ENCODE data around the gene WDR70.

WDR70 gene

DNA sequence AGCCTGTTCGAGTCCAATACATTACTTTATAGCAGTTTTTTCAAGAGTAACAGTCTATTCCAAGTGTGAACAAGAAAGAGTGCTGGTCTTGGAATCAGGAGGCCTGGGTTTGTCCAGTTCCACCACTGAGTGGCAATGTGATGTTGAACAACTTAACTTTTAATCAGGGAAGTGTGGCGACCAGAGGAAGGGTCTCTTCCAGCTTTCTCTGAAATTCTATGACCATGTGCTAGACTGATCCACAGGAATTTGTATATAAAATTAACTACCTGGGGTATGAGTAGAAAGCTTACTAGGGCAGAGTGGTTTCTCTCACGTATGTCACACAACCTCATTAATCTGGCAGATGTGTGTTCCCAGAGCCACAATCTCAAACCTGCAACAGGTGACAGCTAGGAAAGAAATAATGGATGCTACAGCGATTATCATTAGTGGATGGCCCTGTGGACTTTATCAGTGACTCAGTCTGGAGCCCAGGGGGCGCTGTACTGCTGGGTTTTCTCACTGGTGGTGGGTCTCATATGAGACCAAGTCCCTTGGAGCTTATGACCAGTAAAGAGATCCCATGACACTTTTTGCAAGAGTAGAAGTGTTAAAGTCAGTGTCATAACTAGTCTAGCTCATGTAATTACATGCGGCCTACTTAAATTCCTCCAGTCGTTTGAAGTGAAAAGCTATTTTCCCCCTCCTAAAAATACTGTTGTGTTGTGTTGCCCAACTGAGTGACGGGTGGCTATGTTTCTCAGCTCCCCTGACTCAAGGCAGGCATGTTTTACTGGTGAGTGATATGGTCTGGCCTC is 344.2 kb downstream of the WDR70 start:
- no peak for DNase-seq (ENCODE audit: low spot score)

DNA sequence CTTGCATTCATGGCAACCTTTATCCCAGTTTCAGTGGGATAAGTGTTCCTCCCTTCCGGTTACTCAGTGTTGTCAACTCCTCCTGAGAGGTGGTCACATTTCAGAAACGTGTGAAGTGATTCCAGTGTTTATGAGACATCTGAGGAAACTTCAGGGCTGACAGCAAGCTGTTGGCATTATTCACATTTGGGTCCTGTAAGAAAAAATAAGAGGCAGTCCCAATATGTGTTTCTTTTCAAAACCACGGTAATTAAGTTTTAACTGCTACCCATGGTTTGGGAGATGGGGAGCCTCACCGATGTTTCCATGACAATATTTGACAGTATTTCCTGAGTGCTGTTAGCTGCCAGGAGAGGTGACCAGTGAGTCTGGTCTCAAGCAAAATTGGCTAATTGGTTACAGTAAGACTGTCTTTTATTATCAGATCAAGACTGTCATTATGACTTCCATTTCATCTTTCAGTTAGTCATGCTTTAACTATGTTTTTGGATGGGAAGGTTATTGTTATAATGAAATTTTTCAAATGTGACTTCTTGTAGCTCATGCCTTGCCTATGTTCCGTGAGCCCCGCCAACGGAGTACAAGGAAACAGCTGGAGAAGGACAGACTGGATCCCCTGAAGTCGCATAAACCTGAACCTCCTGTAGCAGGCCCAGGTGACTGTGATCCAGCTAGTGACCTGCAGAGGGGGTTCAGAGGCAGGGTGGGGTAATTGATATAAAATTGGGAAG is 345.4 kb downstream of the WDR70 start:
- DNase-seq (ENCODE audit: low spot score) = no peak

GRCh38 chr5:37725185-37725584 is 346.1 kb downstream of the WDR70 start:
- no peak for DNase-seq (ENCODE audit: low spot score)

- DNase-seq (ENCODE audit: low spot score) = no peak
Observed at GRCh38 chr5:37727238-37727637, 348.1 kb downstream of the WDR70 start.

DNA sequence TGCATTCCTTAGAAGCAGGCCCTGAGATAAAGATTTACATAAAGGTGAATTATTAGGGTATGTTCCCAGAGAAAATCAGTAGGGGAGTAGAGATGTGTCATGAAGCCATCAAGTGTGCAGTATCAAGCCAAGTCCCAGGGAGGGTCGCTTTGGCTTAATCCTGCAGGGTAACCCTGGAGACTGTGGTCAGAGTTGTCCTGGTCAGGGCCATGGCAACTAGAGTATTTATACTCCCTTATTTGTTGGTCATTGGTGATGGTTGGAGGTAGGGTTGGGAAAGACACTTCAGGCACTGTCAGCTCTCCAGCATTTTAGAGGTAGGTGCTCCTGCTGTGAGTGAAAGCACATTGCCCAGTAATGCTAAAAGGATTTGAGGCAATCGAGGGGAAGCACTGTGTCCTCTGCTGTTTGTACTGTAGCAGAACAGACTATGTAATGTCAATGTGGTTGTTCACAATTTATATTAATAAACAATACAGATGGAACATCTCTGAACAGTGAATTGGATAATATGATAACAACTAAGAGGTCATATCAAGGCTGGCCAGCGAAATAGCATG is 351.9 kb downstream of the WDR70 start:
- no peak for DNase-seq (ENCODE audit: low spot score)

DNA sequence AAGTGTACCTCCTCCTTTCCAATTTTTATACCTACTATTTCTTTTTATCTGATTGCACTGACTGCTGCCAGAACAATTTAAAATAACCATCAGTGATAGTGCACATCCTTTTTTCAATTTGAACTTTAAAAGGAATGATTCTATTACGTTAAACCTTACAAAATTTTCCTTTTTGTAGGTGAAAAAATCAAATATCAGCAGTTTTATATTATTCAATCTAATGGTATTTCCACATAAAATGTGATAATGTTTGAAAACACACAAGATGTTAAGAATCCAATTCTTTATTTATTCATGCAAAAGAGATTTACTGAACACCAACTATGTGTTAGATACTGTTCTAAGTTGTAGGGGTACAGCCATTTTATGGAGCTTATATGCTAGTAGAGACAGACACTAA is 355.0 kb downstream of the WDR70 start:
- no peak for DNase-seq (ENCODE audit: low spot score)

DNA sequence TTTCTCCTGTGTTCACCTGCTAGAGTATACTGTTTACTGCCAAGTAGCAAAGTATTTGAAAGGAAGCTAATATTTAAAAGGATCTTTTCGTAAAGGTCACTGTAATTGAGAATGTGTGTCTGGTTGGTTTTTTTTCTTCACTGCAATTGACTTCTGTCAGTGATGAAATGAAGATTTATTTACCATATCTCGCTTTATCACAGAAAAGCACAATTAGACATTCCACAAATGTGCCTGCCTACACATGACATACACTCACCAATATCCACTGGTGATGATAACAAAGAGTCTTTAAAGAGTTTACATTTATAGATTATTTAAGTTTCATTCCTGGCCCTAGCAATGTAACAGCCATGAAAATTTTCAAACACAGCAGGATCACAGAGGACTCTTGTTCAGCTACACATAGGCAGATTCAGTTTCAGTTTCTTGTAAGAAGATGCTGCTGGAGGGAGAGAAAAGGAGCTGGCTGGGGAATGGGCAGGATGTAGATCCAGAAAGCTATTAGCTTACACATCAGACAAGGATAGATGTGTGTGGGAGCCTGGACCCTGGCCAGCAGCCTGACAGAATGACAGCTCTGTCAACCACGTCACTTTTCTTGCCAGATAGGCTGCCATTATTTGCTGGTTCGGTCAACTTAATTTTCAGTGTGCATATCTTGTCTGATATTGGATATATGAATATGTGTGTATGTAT is 356.7 kb downstream of the WDR70 start:
- DNase-seq (ENCODE audit: low spot score) = no peak

GRCh38 chr5:37736397-37736796 is 357.3 kb downstream of the WDR70 start:
- DNase-seq (ENCODE audit: low spot score) = no peak

- DNase-seq (ENCODE audit: low spot score) = no peak
Observed at GRCh38 chr5:37737326-37738056, 358.4 kb downstream of the WDR70 start.

- DNase-seq (ENCODE audit: low spot score) = peak; percentile 22
Observed at GRCh38 chr5:37738057-37738691, 359.1 kb downstream of the WDR70 start.

DNA sequence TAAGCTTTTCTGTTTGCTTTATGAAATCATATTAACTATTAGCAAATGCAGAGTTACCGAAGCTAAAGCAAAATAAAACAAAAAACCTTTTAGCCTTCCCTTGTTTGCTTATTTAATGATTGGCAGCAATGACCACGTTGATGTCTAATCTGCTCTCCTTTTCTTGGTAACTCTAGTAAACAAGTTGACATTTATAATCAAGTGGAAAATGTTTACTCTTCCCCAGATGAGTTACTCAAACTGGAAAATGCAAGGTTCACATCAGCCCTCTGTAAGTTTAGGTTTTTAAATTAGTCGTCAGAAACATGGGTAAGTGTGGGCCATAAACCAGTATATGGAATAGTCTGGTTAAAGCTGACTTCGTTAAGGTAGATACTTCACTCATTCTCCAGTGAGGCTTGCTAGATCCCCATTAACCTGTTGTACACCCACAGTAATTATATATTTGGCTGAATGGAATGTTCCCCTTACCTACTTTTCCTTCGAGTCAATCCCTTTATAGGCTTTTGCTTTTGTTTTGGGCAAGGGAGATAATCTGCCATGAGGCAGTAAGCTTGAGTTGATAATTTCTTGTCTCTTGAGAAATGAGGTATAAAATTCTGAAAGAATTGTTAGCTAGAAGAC is 359.9 kb downstream of the WDR70 start:
- DNase-seq (ENCODE audit: low spot score) = no peak

DNA sequence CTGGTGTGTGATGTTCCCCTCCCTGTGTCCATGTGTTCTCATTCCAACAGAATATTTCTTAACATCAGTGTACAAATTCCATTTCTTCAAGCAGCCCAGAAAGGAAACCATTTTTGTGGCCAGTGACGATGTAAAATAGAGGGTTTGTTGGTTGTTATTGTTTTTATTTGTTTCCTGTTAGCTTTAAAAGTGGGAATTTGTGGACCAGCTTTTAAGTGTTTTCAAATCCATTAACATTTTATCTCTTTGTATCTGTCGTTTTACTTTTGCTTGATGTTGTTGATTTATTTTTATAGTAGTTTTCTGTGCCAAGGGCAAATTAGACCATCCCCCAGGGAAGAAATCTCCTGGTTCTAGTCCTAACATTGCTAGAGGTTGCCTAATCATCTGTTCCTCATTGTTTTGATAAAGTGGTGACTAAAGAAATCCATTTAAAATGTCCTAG is 360.7 kb downstream of the WDR70 start:
- DNase-seq (ENCODE audit: low spot score) = peak; percentile 36

DNA sequence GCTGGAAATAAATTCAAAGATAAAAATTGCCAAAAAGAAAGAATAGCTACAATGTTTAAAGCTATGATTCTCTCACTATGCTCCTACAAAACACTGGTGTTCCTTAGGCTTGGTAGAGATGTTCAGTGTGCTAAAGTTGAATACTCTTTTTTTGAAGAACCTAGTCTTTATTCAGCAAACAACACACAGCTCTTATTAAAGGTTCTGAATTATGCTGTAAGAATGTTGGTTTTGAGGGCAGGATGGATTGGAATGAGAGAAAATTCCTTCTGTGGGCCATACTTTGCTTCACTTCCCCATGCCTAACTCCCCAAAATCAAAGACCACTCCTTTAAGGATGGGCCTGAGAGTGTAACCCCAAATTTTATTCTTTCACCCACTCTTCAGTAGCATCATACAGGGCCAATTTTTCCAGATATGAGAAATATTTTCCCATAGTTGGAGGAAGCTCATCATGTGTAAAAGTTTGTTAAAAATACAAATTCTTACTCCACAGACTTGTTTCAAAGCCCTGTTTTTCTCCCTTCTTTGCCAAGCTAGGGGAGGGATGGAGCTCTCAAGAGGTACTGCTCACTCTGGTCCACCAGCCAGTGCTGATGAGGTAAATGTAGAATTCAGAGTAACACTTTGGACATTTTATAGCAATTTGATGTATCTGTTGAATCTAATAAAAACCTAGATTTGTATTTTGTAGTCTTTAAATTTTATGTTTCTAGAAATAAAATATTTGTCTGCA is 361.4 kb downstream of the WDR70 start:
- peak; percentile 17 for DNase-seq (ENCODE audit: low spot score)

DNA sequence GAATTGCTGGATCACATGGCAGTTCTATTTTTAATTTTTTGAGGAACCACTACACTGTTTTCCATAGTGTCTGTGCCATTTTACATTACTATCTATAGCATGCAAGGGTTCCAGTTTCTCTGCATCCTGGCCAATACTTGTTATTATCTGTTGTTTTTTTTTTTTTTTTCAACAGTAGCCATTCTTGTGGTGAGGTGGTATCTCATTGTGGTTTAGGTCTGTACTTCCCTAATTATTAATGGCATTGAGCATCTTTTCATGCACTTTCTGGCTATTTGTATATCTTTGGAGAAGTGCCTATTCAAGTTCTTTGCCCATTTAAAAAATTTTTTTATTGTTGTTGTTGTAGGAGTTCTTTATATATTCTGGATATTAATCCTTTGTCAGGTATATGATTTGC is 363.0 kb downstream of the WDR70 start:
- no peak for DNase-seq (ENCODE audit: low spot score)

DNA sequence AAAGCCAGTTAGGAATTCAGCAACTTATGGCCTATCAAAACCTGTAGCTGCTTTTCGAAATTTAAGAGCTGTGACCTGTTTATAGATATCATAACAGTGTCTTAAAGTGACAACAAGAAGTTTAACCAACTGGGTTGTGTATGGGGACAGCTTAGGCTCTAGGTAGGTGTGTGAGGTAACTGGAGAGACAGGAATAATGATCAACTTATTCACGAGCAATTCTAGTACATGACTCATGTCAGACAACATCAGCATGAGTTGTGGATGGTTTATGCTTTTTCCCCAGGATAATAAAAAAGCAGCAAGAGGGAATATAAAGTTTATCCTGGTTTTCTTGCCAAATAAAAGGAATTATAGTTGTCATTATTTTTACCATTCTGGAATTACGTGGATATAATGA is 372.1 kb downstream of the WDR70 start:
- DNase-seq (ENCODE audit: low spot score) = no peak

DNA sequence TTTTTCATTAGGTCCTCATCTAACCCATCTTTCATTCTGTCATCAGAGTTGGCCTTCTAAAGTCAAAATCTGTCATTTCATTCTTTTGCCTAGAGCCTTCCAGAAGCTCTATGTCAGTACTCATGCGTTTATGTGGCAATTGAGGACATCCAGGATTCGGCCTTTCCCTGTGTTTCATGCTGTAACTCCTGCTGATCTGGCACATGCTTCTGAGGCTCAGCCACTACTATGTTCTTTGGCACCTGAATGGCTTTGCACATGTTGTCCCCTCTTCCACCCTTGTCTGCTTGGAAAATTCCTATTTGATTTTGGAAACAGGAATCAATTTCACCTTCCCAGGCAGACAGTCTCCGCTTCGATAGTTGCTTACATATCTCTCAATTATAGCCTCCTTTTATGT is 375.9 kb downstream of the WDR70 start:
- DNase-seq (ENCODE audit: low spot score) = no peak

DNA sequence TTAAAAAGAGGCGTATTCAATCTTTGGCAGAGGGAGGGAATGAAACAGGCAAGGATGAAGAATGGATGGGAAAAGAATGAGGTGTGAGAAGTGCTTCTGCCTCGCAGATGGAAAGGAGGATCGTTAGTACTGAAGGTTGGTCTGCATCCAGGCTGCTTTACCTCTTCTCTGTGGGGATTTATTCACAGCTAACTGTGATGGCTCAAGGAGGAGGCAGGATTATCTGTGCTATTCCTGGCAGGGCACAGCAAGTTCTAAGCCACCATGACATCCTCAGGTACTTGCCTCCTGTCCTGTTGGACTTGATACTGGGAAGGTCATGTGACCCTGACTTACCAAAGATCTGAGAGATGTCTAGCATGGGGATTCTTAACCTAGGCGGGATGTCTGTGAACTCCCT is 376.5 kb downstream of the WDR70 start:
- DNase-seq (ENCODE audit: low spot score) = no peak

GRCh38 chr5:37756248-37756647 is 377.1 kb downstream of the WDR70 start:
- DNase-seq (ENCODE audit: low spot score) = no peak

DNA sequence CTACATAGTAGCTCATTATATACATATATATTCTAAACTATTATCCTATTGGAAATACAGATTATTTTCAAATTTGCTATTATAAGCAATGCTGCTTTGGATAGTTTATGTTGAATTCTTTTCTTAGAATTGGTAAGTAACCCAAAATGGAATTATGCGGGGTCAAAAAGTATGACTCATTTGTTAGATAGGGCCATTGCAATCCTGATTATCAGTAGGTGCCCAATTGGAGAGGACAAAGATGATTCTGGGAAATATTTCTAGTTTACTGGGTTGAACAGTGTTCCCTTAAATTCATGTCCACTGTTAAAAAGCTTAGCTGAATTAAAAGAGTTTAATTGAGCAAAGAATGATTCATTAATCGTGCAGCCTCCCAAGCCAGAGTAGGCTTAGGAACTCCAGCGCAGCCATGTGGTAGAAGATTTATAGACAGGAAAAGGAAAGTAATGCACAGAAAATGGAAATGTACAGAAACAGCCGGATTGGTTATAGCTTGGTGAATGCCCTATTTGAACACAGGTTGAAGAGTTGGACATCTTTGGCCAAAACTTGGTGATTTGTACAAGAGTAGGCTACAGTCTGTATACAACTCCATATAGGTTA is 379.0 kb downstream of the WDR70 start:
- no peak for DNase-seq (ENCODE audit: low spot score)

GRCh38 chr5:37767251-37767650 is 388.1 kb downstream of the WDR70 start:
- no peak for DNase-seq (ENCODE audit: low spot score)

Measured in hepatic stellate cell (primary cell).